ENCODE results near the gene SLC25A15.

SLC25A15 gene

GRCh38 chr13:40765602-40766001 lies 23.8 kb upstream of the SLC25A15 start (continued):
- TF ChIP-seq CREB5 (CRISPR knock-in tag; IDR thresholded peaks at IDR 0.05; ENCODE audit: low read depth) (no peak), ZNF8 (CRISPR knock-in tag; IDR thresholded peaks at IDR 0.05) (no peak), ZC3H10 (CRISPR knock-in tag; IDR thresholded peaks at IDR 0.05) (no peak), ZFP3 (CRISPR knock-in tag; IDR thresholded peaks at IDR 0.05) (no peak), ESRRG (CRISPR knock-in tag; IDR thresholded peaks at IDR 0.05) (no peak), ZNF565 (CRISPR knock-in tag; conservative IDR thresholded peaks at IDR 0.05; ENCODE audit: low read depth) (no peak)

GRCh38 chr13:40769970-40770369 lies 19.4 kb upstream of the SLC25A15 start:
- TF ChIP-seq CSRNP3 (CRISPR knock-in tag; IDR thresholded peaks at IDR 0.05) = no peak
- TF ChIP-seq SNAI2 (CRISPR knock-in tag; IDR thresholded peaks at IDR 0.05) = no peak
- TF ChIP-seq TOX (CRISPR knock-in tag; IDR thresholded peaks at IDR 0.05; ENCODE audit: borderline replicate concordance) = no peak
- no peak for TF ChIP-seq ESRRG (CRISPR knock-in tag; IDR thresholded peaks at IDR 0.05)
- no peak for TF ChIP-seq GLIS3 (CRISPR knock-in tag; IDR thresholded peaks at IDR 0.05)
- TF ChIP-seq ARNTL (CRISPR knock-in tag; IDR thresholded peaks at IDR 0.05; ENCODE audit: borderline replicate concordance, low read depth) = no peak
- no peak for TF ChIP-seq BACH2 (CRISPR knock-in tag; IDR thresholded peaks at IDR 0.05; ENCODE audit: borderline replicate concordance)
- no peak for TF ChIP-seq ZNF8 (CRISPR knock-in tag; IDR thresholded peaks at IDR 0.05)
- no peak for TF ChIP-seq RARB (CRISPR knock-in tag; IDR thresholded peaks at IDR 0.05)
- TF ChIP-seq OSR1 (CRISPR knock-in tag; IDR thresholded peaks at IDR 0.05) = no peak
- TF ChIP-seq ZC3H10 (CRISPR knock-in tag; IDR thresholded peaks at IDR 0.05) = no peak
- no peak for TF ChIP-seq CSDC2 (CRISPR knock-in tag; IDR thresholded peaks at IDR 0.05)
- TF ChIP-seq ZFP30 (CRISPR knock-in tag; IDR thresholded peaks at IDR 0.05) = no peak
- TF ChIP-seq CREB5 (CRISPR knock-in tag; IDR thresholded peaks at IDR 0.05; ENCODE audit: low read depth) = no peak
- TF ChIP-seq ZNF70 (CRISPR knock-in tag; IDR thresholded peaks at IDR 0.05) = no peak
- no peak for TF ChIP-seq ISL1 (CRISPR knock-in tag; IDR thresholded peaks at IDR 0.05)
- TF ChIP-seq TCF4 (CRISPR knock-in tag; IDR thresholded peaks at IDR 0.05; ENCODE audit: borderline replicate concordance) = no peak
- no peak for TF ChIP-seq ZNF565 (CRISPR knock-in tag; conservative IDR thresholded peaks at IDR 0.05; ENCODE audit: low read depth)
- no peak for TF ChIP-seq POU6F1 (CRISPR knock-in tag; IDR thresholded peaks at IDR 0.05; ENCODE audit: borderline replicate concordance, low read depth)
- ATAC-seq = no peak

- no peak for ATAC-seq
- no peak for TF ChIP-seq PATZ1 (CRISPR knock-in tag; IDR thresholded peaks at IDR 0.05; ENCODE audit: borderline replicate concordance)
- no peak for TF ChIP-seq ISL1 (CRISPR knock-in tag; IDR thresholded peaks at IDR 0.05)
- TF ChIP-seq RARB (CRISPR knock-in tag; IDR thresholded peaks at IDR 0.05) = no peak
- no peak for TF ChIP-seq TCF4 (CRISPR knock-in tag; IDR thresholded peaks at IDR 0.05; ENCODE audit: borderline replicate concordance)
- TF ChIP-seq PPARA (CRISPR knock-in tag; IDR thresholded peaks at IDR 0.05; ENCODE audit: borderline replicate concordance) = no peak
- no peak for TF ChIP-seq ZFP30 (CRISPR knock-in tag; IDR thresholded peaks at IDR 0.05)
- no peak for TF ChIP-seq CSDC2 (CRISPR knock-in tag; IDR thresholded peaks at IDR 0.05)
- TF ChIP-seq TSHZ2 (CRISPR knock-in tag; IDR thresholded peaks at IDR 0.05) = no peak
- no peak for TF ChIP-seq BACH2 (CRISPR knock-in tag; IDR thresholded peaks at IDR 0.05; ENCODE audit: borderline replicate concordance)
- no peak for TF ChIP-seq GLIS3 (CRISPR knock-in tag; IDR thresholded peaks at IDR 0.05)
- no peak for TF ChIP-seq POU6F1 (CRISPR knock-in tag; IDR thresholded peaks at IDR 0.05; ENCODE audit: borderline replicate concordance, low read depth)
- TF ChIP-seq ZFP3 (CRISPR knock-in tag; IDR thresholded peaks at IDR 0.05) = no peak
- TF ChIP-seq SNAI2 (CRISPR knock-in tag; IDR thresholded peaks at IDR 0.05) = no peak
- no peak for TF ChIP-seq TOX (CRISPR knock-in tag; IDR thresholded peaks at IDR 0.05; ENCODE audit: borderline replicate concordance)
Measured at GRCh38 chr13:40770609-40770933, 18.8 kb upstream of the SLC25A15 start.

Data from SK-N-SH treated with all-trans-retinoic acid at 6 μM for 48 hours (cell line).